ENCODE data around the gene LST1.
A peak's percentile ranks its signal among the peaks of the same experiment; 100 is the strongest.
"Not testable (repeated sequence)": the region's sequence is repeated elsewhere in the genome, so short reads cannot be mapped to it uniquely, and the experiment has no call there.

Gene LST1

DNA sequence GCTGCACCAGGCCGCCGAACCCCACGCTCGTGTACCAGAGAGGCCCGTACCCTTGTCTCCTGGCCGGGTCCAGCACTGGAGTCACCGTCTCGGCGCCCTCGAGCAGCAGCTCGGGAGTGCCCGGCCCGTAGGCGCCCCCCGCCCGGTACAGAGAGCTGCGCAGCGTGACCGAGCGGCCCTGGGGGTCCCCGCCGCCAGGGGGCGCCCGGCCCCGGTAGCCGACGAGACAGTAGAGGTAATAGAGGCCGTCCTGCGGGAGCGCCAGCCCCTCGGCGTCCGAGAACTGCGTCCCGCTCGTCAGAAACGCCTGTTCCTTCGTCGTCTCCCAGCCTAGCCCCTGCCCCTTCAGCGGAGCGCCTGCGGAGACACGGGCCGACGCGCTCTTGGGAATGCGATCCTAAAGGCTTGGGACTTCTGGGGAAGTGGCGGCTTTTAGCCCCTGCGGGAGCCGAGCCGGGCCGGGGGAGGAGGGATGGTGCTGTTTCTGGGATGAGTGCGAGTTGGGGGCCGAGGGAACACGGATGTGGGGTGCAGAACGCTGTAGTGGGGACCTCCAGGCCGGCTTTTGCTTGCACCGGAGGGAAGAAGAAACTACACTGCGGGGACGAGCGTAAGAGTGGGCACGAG is 5.2 kb upstream of the LST1 start:
- peak; percentile 94 for DNase-seq (ENCODE audit: low read depth, low spot score)

DNA sequence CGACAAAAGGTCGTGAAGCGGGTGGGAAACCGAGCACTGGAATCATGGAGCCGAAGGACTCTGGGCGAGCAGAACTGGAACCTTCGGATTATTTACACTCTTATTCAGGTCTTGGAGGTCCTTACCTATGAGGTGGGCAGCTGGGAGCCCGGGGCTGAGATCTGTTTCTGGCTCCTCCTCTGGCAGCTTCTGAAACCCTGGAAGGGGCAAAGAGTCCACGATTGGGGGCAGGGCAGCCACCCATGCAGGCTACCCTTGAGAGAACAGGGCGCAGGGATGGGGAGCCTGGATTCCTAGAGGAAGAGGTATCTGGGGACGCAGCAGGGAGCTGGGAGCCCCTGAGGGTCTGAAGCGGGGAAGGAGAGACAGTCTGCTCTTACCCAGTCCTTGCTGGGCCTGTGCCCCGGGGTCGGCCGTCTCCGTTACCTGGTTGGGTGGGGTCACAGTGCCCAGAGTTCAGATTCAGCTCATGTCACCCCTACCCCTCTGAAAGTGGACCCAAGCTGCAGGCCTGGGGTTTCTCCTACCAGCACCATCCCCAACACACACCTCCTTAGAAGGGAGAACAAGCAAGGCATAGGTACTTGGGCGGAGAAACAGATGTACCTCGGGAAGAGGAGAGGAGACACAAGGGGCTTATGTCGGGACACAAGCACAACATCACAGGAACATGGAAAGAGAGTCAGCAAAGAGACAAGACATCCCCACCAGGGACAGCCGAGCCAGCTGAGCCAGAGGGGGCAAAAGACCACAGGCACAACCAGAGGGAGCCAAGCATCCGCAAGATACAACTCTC is 4.4 kb upstream of the LST1 start:
- peak; percentile 30 for DNase-seq (ENCODE audit: low read depth, low spot score)

DNA sequence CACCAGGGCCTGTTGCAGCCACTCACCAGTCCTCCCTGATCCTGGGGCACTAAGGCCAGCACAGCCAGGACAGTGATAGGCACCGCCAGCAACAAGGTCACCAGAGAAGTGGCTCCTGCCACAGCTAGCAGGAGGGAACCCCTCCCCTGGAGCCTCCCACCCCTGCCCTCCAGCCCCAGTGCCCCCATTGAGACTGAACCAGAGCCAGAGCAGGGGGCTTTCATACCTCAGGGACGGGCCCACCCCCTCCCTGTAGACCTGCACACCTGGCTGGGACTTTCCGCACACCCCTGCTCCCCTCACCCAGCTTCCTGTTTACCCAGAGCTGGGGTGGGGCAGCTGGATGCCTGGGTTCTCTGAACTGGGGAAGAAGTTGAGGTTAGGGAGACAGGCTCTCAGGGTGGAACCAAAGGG is 3.8 kb upstream of the LST1 start, which contains the start of gene LTB:
TSS of gene LTB (minus strand) at position 195 of the 414 bp plus-strand sequence. CDS start at position 188, 7 bp downstream.
- DNase-seq (ENCODE audit: low read depth, low spot score) = no peak

DNA sequence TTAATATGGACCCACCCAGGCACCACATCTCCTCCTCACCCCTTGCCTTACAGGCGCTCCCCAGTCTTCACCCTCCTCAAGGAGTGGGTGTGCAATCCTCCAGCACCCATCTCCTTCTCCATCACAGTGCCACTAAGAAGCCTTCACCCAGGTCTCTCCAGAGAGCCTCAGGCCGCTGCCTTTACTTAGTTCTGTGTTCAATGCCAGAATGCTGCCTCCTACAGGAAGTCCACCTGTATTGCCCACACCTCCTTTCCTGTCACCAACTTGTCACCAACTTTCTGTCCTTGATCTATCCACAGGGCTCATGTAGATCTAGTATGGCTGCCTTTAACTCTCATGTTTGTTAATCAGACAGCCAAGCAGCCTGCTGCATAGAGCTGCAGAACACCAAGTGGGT is 586 bp upstream of the LST1 start:
- peak; percentile 61 for DNase-seq (ENCODE audit: low read depth, low spot score)

DNA sequence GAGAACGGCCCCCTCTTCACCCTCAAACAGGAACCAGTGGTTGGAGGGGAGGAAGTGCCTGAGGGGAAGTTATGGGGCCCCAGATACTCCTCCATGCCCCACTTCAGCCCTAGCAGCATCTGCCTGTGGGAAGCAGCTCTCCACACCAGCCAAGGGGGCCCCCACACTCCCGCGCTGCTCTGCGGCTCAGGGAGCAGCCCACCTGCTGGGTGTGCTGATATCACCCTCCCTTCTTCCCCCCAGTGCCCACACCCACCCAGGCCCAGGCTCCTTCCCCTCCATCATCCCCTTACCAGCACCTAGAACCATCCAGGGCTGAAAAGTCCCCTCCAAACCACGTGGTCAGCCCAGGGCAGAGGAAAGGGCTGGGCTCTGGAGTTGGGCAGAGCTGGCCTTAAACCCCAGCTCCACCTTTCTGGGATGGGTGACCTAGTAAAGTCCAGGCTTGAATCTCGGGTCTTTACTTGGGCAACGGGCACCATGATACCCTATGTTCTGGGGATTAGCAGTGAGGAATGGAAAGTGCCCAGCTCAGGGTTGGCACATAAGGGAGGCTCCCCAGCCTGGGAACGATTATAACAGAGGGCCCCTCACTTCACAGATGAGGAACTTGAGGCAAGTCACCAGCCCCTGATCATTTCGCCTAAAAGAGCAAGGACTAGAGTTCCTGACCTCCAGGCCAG is 663 bp downstream of the LST1 start:
- DNase-seq (ENCODE audit: low read depth, low spot score) = no peak

DNA sequence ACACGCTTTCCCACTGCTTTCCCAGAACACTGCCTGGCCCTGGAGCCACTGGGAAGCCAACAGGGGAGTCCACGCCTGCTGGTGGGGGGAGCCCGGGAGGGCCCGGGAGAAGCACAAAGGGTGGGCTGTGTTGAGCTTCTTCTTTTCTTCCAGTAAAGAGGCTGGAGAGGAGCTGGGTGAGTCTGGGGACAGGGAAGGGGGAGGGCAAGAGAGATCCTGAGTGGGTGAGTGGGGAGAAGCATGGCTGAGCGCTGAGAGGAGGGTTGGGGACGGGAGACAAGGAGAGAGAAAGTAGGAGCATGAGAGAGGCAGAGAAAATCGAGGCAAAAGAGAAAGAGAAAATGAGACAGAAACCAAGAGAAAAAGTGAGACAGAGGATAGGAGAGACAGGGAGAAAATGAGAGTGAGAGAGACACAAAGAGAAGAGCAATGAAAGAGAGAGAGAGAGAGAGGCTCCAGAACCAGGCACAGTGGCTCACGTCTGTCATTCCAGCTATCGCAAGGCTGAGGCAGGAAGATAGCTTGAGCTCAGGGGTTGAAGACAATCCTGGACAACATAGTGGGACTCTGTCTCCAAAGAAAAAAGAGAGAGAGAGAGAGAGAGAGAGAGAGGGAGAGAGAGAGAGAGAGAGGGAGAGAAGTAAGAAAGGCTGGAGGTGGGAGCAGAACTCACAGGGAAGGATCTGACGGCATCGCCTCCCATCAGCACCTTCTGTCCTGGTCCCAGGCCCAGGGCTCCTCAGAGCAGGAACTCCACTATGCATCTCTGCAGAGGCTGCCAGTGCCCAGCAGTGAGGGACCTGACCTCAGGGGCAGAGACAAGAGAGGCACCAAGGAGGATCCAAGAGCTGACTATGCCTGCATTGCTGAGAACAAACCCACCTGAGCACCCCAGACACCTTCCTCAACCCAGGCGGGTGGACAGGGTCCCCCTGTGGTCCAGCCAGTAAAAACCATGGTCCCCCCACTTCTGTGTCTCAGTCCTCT is 2.0 kb downstream of the LST1 start:
- no peak for DNase-seq (ENCODE audit: low read depth, low spot score)

DNA sequence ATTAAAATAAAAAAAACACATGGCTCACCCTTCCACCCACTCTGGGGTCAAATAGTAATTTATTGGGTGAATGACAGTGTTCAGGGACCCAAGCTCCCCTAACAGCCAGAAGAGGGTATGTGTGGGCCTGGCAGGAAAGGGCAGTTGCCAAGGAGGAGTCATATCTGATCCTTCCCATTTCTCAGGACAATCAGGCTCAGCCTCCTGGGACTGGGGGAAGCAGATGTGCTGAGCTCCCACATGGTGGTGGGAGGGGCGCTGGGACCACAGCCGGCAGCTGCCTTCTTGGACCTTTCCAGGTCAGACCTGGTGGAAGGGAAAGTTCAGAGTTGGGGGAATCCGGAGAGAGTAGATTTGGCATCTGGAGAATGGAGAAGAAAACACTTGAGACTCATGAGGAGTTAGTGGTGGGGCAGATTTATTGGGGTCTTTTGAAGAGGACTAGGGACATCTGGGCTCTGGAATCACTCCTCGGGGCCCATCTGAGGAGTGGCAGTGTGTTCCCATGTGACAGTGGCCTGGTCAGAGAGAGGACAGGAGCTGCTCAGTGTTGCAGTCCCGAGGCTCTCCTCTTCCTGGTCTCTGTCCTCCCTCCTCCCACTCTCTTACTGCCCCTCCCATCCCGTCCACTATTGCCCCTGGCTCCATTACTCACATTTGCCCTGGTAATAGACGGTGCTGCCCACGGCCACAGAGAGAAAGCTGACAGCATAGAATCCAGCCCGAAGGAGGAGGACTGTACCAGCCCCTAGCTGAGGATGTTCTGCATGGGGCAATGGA is 3.0 kb downstream of the LST1 start:
- DNase-seq (ENCODE audit: low read depth, low spot score) = no peak

DNA sequence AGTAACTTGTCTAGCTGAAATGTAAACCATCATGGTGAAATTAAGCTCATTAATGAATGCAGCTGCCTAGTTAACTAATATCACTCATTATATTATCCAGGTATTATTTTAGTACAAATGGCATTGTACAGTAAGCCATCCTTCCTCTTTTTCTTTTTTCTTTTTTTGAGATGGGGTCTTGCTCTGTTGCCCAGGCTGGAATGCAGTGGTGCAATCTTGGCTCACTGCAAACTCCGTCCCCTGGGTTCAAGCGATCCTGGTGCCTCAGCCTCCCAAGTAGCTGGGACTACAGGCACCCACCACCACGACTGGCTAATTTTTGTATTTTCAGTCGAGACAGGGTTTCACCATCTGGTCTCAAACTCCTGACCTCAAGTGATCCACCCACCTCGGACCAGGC is 4.6 kb downstream of the LST1 start:
- not testable (repeated sequence) for DNase-seq (ENCODE audit: low read depth, low spot score)

DNA sequence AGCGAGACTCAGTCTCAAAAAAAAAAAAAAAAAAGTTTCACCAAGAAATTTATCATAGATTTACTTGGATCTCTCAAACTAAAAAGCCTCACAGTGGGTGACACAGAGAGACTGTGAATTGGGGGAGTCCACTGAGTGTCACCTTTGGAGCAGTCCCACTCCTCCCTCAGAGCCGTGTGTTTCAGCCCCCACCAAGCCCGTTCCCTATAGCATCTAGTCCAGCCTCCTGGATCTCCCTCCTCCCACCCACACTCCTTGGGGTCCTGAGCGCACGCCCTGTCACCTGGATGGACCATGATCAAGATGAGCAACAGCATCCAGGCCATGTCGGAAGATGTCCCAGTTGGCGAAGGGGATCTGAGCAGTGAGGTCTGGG is 6.3 kb downstream of the LST1 start:
- no peak for DNase-seq (ENCODE audit: low read depth, low spot score)

DNA sequence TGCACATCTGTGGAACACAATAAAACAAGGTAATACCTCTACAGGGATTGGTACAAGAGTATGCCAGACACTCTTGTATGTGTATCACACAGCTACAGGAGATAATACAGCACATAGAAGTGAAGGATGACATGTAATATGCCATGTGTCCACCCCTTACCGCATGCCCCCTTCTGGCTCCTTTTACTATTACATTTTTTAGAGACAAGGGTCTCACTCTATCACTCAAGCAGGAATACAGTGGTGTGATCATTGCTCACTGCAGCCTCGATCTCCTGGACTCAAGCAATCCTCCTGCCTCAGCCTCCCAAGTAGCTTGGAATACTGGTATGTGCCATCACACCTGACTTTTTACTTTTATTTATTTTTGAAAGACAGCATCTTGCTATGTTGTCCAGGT is 10.9 kb downstream of the LST1 start:
- DNase-seq (ENCODE audit: low read depth, low spot score) = no peak

DNA sequence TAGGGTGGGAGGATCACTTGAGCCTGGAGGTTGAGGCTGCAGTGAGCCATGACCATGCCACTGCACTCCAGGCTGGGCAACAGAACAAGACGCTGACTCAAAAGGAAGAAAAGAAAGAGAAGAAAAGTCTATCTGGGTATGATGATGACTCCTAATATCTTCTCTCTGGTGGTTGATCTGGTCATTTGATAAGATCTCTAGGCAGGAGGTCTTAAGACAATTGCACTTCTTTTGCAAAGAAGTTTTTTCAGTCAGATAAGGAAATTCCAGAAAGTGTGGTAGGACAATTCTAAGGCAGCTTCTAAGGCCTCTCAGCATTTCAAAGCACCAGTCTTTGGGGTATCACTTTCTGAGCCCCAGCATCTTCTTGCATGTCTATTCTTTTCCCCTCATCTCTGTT is 21.2 kb downstream of the LST1 start:
- no peak for DNase-seq (ENCODE audit: low read depth, low spot score)

DNA sequence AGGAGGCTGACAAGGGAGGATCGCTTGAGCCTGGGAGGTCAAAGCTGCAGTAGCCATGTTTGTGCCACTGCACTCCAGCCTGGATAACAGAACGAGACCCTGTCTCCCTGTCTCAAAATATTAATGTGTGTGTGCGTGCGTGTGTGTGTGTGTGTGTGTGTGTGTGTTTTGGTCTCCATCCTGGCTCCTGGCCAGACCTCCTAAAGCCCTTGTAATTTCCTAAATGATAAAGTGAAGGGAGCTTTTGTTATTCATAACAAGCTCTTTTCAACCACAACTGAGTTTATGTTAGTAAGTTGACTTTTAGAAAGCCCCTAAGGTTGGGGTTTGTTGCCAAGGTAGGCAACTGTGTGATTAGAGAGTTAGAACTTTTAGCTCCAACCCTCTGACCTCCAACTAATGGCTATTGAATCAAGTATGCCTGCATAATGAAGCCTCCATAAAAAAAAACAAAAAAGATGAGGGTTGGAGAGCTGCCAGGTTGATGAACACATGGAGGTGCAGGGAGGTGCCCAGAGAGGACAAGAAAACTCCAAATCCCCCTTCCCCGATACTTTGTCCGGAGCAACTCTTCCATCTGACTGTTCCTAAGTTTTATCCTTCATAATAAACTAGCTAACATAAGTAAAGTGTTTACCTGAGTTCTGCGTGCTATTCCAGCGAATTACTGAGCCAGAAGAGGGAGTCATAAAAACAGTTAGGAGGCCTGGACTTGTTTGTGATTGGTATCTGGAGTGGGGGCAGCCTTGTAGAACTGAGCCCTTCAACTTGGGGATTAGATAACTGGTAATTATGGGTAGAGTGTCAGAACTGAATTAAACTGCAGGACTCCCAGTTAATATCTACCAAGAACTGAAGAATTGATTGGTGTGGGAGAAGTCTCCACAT is 23.7 kb downstream of the LST1 start:
- DNase-seq (ENCODE audit: low read depth, low spot score) = no peak

DNA sequence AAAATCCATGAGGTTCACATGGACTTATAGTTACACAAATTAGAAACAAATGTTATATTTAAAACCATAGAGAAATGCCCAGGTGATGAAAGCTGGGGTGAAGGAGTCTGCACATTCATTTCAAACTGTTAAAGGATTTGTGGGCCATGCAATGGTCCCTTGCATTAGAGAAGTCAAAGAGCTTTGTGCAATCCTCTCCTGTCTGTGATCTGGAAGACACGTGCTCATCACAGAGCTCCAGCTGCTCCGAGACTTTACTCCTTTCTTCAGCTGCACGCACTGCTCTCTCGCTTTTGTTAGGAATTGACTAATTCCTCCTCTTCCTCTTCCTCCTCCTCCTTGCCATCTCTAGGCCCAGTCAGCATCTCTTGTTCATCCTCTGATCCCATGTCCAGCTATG is 24.9 kb downstream of the LST1 start:
- DNase-seq (ENCODE audit: low read depth, low spot score) = no peak

DNA sequence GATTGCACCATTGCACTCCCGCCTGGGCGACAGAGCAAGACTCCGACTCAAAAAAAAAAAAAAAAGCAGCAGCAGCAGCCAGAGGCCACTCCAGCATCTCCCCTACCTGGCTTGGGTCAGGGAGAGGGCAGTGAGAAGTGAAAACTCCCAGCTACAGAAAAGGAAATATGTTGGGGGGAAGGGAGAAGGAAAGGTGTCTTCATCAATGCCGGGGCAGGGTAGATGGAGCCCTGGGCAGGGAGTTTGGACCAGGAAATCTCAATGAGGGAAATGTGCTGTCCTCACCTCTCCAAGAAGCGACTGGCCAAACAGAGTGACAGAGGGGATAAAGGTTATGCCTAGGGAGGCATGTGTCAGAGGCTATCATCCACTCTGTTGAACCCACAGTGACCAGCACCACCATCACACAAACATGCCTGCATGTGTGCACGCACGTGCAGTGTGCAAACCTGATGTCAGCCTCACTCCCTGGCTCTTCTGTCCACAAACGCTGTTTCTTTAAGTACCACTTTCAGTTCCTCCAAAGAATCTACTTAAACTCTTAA is 28.1 kb downstream of the LST1 start:
- DNase-seq (ENCODE audit: low read depth, low spot score) = no peak

DNA sequence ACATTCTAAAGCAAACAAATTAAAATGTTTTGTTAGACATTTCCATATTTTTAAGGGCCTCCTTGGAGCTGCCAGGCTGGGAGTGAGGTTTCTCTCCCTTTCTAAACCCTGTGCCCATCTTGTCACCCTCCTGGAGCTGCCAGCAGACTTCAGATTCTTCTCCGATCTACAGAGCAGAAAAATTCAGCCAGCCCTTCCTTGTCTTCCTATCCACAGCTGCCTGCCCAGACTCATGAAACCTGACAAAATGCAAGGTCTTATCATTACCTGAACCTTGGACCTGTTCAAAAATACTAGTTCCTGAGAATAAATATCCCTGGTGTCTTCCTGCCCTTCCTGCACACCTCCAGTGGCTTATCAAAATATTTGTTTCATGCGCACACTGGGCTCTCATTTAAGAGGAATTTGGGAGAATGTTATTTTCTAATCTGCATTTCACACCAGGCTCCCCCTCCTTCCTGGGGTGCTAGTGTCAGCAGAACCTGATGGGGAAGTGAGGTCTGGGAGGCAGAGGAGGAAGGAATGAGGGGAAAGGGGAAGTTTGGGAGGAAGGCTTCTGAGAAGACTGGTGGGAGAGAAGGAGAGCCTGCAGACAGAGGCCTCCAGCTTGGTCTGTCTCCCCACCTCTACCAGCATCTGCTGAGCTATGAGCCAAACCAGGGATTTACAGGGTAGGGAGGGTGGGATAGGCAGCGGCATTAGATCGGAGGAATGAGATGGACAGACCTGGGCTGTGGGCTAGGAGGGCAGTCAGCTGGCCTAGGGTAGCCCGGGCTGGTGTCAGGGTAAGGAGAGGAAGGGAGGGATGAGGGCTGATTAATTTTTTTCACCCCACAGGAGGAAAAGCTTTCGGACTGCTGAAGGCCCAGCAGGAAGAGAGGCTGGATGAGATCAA is 28.9 kb downstream of the LST1 start, which contains the start of gene AIF1:
TSS of gene AIF1 (plus strand) at position 551 of the 895 bp plus-strand sequence. CDS start at position 647, 96 bp downstream.
- no peak for DNase-seq (ENCODE audit: low read depth, low spot score)

DNA sequence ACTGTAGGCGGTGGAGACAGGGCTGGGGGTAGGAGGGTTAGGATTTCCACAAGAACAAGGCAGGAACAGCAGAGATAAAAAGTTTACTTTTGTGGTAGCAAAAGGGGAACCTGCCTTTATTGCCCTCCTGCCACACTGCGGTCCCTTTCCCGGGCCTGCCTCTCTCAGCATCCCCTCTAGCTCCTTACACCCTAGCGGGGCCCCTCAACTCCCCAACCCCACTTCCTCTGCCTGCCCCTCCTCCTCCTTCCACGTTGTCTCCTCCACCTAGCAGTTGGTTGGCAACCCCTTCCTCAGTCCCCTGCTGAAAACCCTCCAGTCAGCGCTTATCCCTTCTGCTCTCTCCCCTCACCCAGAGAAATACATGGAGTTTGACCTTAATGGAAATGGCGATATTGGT is 29.7 kb downstream of the LST1 start:
- DNase-seq (ENCODE audit: low read depth, low spot score) = no peak

DNA sequence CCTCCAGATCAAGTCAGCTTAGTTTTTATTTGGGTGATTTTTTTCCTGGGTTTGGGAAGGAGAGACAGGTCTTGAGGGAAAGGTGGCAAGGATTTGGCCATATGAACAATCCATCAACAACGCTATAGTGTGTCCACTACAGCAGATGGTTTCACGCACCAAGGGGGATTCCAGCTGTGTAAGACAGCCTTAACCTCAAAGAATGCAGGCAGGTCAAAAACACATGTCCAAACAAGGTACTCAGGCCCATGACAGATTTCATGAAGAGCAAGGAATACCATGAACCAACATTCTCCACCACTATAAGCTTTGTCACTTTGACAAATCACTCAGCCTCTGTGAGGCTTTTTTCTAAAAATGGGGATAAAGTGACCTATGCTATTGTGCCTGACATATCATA is 30.9 kb downstream of the LST1 start:
- DNase-seq (ENCODE audit: low read depth, low spot score) = no peak

All from ELF-1 (cell line).